GM12864 (cell line): ENCODE results near the gene SELENOF.

Source experiments
- DNase-seq: peaks from one replicate; pipeline ENCODE4 v3.0.0-alpha.2; 2011; ENCODE audit warnings: low read depth
- H3K4me3 ChIP-seq: 2 replicates; pipeline ENCODE4 v1.5.1; 2011; ENCODE audit warnings: mild to moderate bottlenecking, low read depth, low read length, control low read depth
- CTCF ChIP-seq: IDR thresholded peaks from 2 replicates; pipeline ENCODE4 v1.5.1; 2011; ENCODE audit warnings: low read depth, mild to moderate bottlenecking, moderate library complexity, low read length, control low read depth, inconsistent platforms; ENCODE audit errors: missing control alignments

The SELENOF gene

DNA sequence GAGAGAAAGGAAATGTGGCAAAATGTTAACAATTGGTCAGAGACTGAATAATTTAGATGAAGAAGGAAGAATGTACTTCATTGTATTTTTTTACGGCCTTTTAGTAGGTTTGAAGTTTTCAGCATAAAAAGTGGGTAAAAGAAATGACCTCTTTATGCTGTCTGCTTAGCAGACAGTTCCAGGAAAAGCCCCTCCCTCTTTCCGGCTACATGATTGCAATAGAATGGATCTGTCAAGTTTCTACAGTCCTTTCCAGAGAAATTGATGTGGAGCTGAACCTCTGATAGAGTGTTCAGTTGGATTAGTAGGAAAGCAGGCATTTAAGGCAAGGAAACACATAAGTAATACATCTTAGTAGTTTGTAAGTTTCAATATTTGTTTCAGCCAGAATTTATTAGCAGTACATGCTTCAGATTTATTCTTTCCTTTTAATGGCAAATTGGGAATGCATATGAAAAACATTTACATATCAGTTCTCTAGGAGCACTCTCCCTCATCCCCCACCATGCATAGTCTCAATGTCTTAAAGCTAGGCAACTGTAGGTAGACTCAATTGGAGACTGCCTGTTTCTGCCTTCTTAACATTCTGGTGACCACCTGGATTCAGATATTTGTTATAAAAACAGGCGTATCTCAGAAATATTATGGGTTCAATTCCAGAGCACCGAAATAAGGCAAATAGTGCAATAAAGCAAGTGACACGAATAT, 36.9 kb upstream of the SELENOF start:
- TF ChIP-seq CTCF: no peak

GRCh38 chr1:86948212-86948611, 34.3 kb upstream of the SELENOF start:
- TF ChIP-seq CTCF: no peak

More for the DNA sequence above, 36.9 kb upstream of the SELENOF start:
- no peak for DNase-seq
- no peak overlapping the region for H3K4me3 ChIP-seq

GRCh38 chr1:86942743-86943142, 28.8 kb upstream of the SELENOF start:
- TF ChIP-seq CTCF: no peak

More at GRCh38 chr1:86948212-86948611, 34.3 kb upstream of the SELENOF start:
- no peak overlapping the region for H3K4me3 ChIP-seq
- DNase-seq: no peak

DNA sequence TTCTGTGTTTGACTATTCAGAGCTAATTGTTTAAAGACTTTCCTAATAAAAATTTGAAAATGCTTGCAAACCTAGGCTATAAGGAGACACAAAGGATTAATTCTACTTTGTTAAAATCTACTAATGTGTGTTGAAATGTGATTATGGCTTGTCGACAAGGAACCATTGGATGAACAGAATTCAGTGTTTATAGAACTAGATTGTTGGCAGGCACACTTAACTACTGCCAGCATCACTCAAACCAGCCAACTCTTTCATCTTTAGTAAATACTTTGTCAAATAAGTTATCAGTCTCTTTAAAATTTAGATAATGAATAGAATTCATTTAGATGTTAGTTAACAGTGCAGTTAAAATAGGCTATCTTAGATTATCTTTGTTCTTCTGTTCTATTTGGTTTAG, 28.1 kb upstream of the SELENOF start:
- no peak for TF ChIP-seq CTCF
- H3K4me3 ChIP-seq: no peak overlapping the region
- DNase-seq: no peak

More at GRCh38 chr1:86942743-86943142, 28.8 kb upstream of the SELENOF start:
- H3K4me3 ChIP-seq: no peak overlapping the region
- no peak for DNase-seq

DNA sequence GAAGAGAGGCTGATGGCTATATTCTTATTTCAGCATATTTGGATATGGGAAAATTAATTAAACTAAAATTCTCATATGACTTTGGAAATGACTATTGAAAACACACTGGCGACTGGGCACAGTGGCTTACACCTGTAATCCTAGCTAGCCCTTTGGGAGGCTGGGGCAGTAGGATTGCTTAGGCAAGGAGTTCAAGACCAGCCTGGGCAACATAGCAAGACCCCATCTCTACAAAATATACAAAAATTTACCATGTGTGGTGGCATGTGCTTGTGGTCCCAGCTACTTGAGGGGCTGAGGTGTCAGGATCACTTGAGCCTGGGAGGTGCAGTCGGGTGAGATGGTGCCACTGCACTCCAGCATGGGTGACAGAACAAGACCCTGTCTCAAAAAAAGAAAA, 26.7 kb upstream of the SELENOF start:
- TF ChIP-seq CTCF: no peak
- DNase-seq: no peak
- H3K4me3 ChIP-seq: no peak overlapping the region

DNA sequence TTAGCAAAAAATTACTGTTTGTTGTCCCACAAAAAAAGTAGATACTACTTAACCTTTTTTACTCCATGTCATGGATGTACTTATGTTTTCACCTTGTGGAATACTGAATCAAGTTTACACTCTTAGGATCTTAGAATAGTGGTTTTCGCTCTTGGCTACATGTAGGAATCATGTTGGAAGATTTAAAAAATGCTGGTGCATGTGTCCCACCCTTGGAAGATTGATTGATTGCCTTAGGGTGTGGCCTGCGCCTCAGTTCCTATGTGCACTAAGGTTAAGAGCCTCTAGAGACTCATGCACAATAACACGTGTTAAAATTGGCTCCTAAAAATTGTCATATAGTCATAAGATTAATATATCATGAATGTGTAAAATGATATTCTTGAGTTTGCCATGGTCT, 25.5 kb upstream of the SELENOF start:
- no peak for TF ChIP-seq CTCF
- H3K4me3 ChIP-seq: no peak overlapping the region
- no peak for DNase-seq

DNA sequence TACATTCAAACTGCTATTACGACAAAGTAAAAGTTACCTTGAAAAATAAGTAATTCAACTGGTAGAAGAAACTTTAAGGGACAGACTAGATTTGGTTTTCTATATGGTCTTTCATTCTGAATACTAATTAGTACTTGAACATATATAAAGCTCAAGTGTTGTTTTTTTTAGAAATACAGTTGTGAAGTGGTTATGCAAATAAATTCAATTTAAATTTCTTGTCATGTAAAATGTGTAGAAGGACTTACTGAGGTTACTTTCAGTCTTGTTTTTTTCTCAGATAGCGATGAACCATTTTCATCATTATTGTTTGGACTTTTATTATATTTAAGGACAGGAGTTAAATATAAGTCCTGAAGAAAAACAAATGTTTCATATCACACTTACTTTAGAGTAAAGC, 24.9 kb upstream of the SELENOF start:
- no peak for TF ChIP-seq CTCF
- H3K4me3 ChIP-seq: no peak overlapping the region
- DNase-seq: no peak
